GM12878 (cell line): ENCODE results near the gene URB1. TPM values are rescaled to one million over a fixed set of nuclear protein-coding genes. Genes with fewer than 3 reads are reported as not detected.

Experiments
- ATAC-seq: fragments of 200-7000 bp; cut with Tn5 transposase; 3 replicates; pipeline ENCODE4 v1.9.1; 2020; ENCODE audit warnings: mild to moderate bottlenecking, moderate library complexity
- BruUV-seq: library from RNA; stranded (reverse); fragments of 400-500 nt; replicated peaks from 2 replicates; lab custom pipeline; 2021; lab: Mats Ljungman, UMichigan
- CTCF ChIA-PET: fragments of 300-600 bp; sonication (Branson Sonifier 250); formaldehyde crosslinking; extraction: SDS; loops from one replicate; lab custom pipeline; 2021; ENCODE audit warnings: inconsistent platforms; lab: Yijun Ruan, JAX
- POLR2A ChIA-PET: fragments of 350-600 bp; formaldehyde crosslinking; extraction: SDS; loops from one replicate; lab custom pipeline; 2021; ENCODE audit warnings: inconsistent platforms; lab: Charles Lee
- RAD21 ChIA-PET: fragments of 300-600 bp; sonication (Branson Sonifier 250); formaldehyde crosslinking; loops from one replicate; lab custom pipeline; 2023; ENCODE audit warnings: antibody characterized with exemption; ENCODE audit not compliant: unreplicated experiment; lab: Charles Lee
- SMC1A ChIA-PET: fragments of 300-600 bp; sonication (Branson Sonifier 250); formaldehyde crosslinking; loops from one replicate; lab custom pipeline; 2023; ENCODE audit not compliant: unreplicated experiment, uncharacterized antibody; lab: Charles Lee
- DNase-seq: peaks from one replicate; pipeline ENCODE4 v3.0.0-alpha.2; 2011; ENCODE audit warnings: low read depth, low spot score
- FAIRE-seq: peaks from 3 replicates; lab custom pipeline; 2011; peaks lifted over from hg19 to GRCh38; lab: Jason Lieb, UNC
- H2AFZ ChIP-seq: 2 replicates; pipeline ENCODE4 v1.6.0; 2011; ENCODE audit warnings: low read depth, low read length, control low read depth; ENCODE audit not compliant: control insufficient read depth
- H3K27ac ChIP-seq: 2 replicates; pipeline ENCODE4 v1.5.1; 2011; ENCODE audit warnings: control low read depth; ENCODE audit not compliant: control insufficient read depth, insufficient read depth
- H3K27me3 ChIP-seq, 2 experiments: replicated peaks in 1 of 2; 2 replicates each; pipeline versions ENCODE4 v1.6.0 to v1.6.1; 2011; ENCODE audit warnings: low read length in 1 of 2; ENCODE audit not compliant: control insufficient read depth in 2 of 2, insufficient read depth in 2 of 2
- H3K36me3 ChIP-seq, 2 experiments: 2 replicates each; pipeline ENCODE4 v1.5.1; 2011; ENCODE audit warnings: low read length in 1 of 2; ENCODE audit not compliant: control insufficient read depth in 2 of 2, insufficient read depth in 2 of 2
- H3K4me1 ChIP-seq: 2 replicates; pipeline ENCODE4 v1.6.1; 2011; ENCODE audit warnings: mild to moderate bottlenecking, low read length, moderate library complexity, mixed read lengths; ENCODE audit not compliant: control insufficient read depth, insufficient read depth
- H3K4me2 ChIP-seq: 2 replicates; pipeline ENCODE4 v1.6.0; 2011; ENCODE audit warnings: control low read depth; ENCODE audit not compliant: control insufficient read depth, insufficient read depth
- H3K4me3 ChIP-seq: fragments of 200-600 bp; sonication (generic); 2 replicates; pipeline ENCODE4 v1.5.1; 2016
- H3K79me2 ChIP-seq: 2 replicates; pipeline ENCODE4 v1.6.0; 2011; ENCODE audit warnings: low read length; ENCODE audit not compliant: control insufficient read depth, insufficient read depth
- H3K9ac ChIP-seq: 2 replicates; pipeline ENCODE4 v1.8.0; 2011; ENCODE audit warnings: low read length, control low read depth, mixed read lengths; ENCODE audit not compliant: control insufficient read depth, insufficient read depth
- H3K9me3 ChIP-seq: replicated peaks from 3 replicates; pipeline ENCODE4 v1.5.1; 2011; ENCODE audit warnings: mild to moderate bottlenecking, low read length; ENCODE audit not compliant: control insufficient read depth, insufficient read depth
- H4K20me1 ChIP-seq: 2 replicates; pipeline ENCODE4 v1.6.0; 2011; ENCODE audit not compliant: control insufficient read depth, insufficient read depth
- ATF2 ChIP-seq: IDR thresholded peaks from 2 replicates; pipeline ENCODE4 v1.6.1; 2012; ENCODE audit warnings: low read length, inconsistent platforms
- CHD4 ChIP-seq: fragments of 200-600 bp; sonication (generic); IDR thresholded peaks from 2 replicates; pipeline ENCODE4 v1.6.1; 2016; ENCODE audit warnings: mild to moderate bottlenecking
- RBBP5 ChIP-seq: fragments of 200-600 bp; sonication (generic); conservative IDR thresholded peaks from 2 replicates; pipeline ENCODE4 v1.6.1; 2016
- SMAD5 ChIP-seq: IDR thresholded peaks from 2 replicates; pipeline ENCODE4 v1.6.1; 2016; ENCODE audit warnings: antibody characterized with exemption, low read depth
- STAT3 ChIP-seq: IDR thresholded peaks from 2 replicates; pipeline ENCODE4 v1.6.1; 2011; ENCODE audit warnings: low read depth, low read length, improper control_type of control experiment
- ZBTB11 ChIP-seq: fragments of 450-650 bp; formaldehyde crosslinking; IDR thresholded peaks from 2 replicates; pipeline ENCODE4 v1.5.0; 2022; ENCODE audit warnings: mild to moderate bottlenecking, missing genetic modification characterization
- WGBS: methylation state at CpG from one replicate; pipeline ENCODE4 v1.1.6; 2016; ENCODE audit warnings: low lambda C conversion rate; ENCODE audit not compliant: insufficient replicate concordance, insufficient coverage; ENCODE audit errors: missing lambda C conversion rate; 5-methylcytosine and 5-hydroxymethylcytosine counted together
- in situ Hi-C: fragments of 300-500 bp; cut with MboI; formaldehyde crosslinking; loops from 9 replicates; pipeline ENCODE4 v1.14.3; 2018; ENCODE audit warnings: mixed read lengths
- intact Hi-C: fragments of 100-400 bp; cut with micrococcal nuclease; formaldehyde crosslinking; loops from one replicate; pipeline ENCODE4 v1.14.2; 2022; ENCODE audit not compliant: unreplicated experiment
- polyA plus RNA-seq, 11 experiments: library from polyadenylated mRNA; depleted of rRNA in 4 of 11; unstranded in 6 of 11; stranded (reverse) in 5 of 11; fragments of >200 nt; fragmentation: Nextera tagmentation in 4 of 11; fragmentation: Illumina TruSeq in 1 of 11; extraction: Ambion mirVana in 4 of 11; extraction: Trizol in 1 of 11; gene quantifications; 1 replicate in 1 of 11; 2 replicates in 10 of 11; pipeline versions ENCODE4 v1.2.1 to v1.2.3, GENCODE V29; 2011 to 2016; ENCODE audit warnings: inconsistent platforms in 2 of 11, missing spikeins in 2 of 11, low read depth in 1 of 11
- total RNA-seq, 4 experiments: library from RNA; depleted of rRNA in 3 of 4; stranded (reverse); fragments of >200 nt in 3 of 4; fragmentation: Illumina TruSeq in 1 of 4; extraction: Trizol in 1 of 4; gene quantifications; 2 replicates each; pipeline versions ENCODE4 v1.2.1 to v1.2.3, GENCODE V29; 2013 to 2021
- TF ChIP-seq, protein P1 (sequence below): fragments of 450-650 bp; IDR thresholded peaks from 2 replicates; pipeline ENCODE4 v1.6.1; 2017; ENCODE audit warnings: borderline replicate concordance
- TF ChIP-seq, protein P2 (sequence below): IDR thresholded peaks from 2 replicates; pipeline ENCODE4 v1.6.1; 2012; ENCODE audit warnings: low read depth, low read length, improper control_type of control experiment

URB1 gene
- total and polyA plus RNA-seq, 10 of the 15 experiments (the other 5 are each of a cell fraction or from before 2014, with no cell fraction given): 0.56 to 23.2 (median 8.9) TPM

DNA sequence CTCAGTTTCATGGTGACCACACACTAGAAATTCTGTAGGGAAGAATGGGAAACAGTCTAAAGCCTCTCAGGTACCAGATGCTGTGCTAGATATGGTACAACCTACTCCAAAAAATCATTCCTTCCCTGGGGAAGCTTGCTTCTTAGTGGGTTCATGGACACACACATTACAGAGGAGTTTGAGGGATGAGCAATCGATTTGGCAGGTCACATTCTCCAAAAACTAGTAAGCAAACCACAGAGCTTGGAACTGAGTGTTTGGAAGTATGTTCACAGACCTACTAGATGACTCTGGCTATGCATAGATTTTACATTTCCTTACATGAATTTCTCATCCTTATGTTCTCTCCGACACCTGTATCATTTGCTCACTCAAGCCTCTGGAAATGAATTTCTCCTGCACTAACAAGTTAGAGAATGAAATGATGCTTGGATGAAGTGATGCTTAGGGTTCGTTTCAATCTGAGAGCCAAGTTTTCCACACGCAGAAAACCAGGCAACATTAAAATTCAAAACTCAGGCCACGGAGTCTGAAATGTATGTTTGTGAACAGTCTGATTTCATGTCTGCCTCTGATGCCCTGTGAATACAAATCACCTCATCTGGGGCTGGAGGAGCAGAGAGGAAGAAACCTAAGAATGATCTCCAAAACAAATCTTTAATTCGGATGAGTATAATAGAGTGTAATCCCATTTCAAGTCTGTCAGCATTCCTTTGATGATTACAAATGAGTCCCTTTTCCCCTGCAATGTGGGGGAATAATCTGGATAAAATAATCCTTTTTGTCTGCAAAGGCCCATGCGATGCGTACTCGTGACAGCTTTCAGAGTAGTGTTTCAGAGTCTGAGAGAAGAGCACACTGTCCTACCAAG is 30.7 kb upstream of the URB1 start:
- no TSS peak for BruUV-seq
- in situ Hi-C loops (no loop called here), intact Hi-C loops (no loop called here)
- no peaks in the 10 kb centered on the region for H3K79me2 ChIP-seq
- H3K36me3 ChIP-seq: no peaks in the 10 kb centered on the region
- POLR2A ChIA-PET: no interaction called here
- H3K4me1 ChIP-seq: no peaks in the 10 kb centered on the region
- CTCF ChIA-PET: no interaction called here
- no peaks in the 10 kb centered on the region for H4K20me1 ChIP-seq
- no peak overlapping the region for H3K4me3 ChIP-seq
- no peak overlapping the region for H2AFZ ChIP-seq
- FAIRE-seq: no peak
- TF ChIP-seq, protein P1, sequence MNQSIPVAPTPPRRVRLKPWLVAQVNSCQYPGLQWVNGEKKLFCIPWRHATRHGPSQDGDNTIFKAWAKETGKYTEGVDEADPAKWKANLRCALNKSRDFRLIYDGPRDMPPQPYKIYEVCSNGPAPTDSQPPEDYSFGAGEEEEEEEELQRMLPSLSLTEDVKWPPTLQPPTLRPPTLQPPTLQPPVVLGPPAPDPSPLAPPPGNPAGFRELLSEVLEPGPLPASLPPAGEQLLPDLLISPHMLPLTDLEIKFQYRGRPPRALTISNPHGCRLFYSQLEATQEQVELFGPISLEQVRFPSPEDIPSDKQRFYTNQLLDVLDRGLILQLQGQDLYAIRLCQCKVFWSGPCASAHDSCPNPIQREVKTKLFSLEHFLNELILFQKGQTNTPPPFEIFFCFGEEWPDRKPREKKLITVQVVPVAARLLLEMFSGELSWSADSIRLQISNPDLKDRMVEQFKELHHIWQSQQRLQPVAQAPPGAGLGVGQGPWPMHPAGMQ: no peak
- no peak for TF ChIP-seq RBBP5
- TF ChIP-seq, protein P2, sequence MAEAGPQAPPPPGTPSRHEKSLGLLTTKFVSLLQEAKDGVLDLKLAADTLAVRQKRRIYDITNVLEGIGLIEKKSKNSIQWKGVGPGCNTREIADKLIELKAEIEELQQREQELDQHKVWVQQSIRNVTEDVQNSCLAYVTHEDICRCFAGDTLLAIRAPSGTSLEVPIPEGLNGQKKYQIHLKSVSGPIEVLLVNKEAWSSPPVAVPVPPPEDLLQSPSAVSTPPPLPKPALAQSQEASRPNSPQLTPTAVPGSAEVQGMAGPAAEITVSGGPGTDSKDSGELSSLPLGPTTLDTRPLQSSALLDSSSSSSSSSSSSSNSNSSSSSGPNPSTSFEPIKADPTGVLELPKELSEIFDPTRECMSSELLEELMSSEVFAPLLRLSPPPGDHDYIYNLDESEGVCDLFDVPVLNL: no peak
- no peak for TF ChIP-seq SMAD5
- no peak for TF ChIP-seq STAT3
- no peak for TF ChIP-seq CHD4
- TF ChIP-seq ATF2: no peak
- no peak for TF ChIP-seq ZBTB11 (CRISPR knock-in tag)
- no peak overlapping the region for H3K4me2 ChIP-seq
- H3K9ac ChIP-seq: no peak overlapping the region
- H3K27me3 ChIP-seq: no peaks in the 10 kb centered on the region
- DNase-seq: no peak
- ATAC-seq: no peak
- WGBS: 49% methylated on average over 9 of the region's 9 CpGs
- no peaks in the 10 kb centered on the region for H3K9me3 ChIP-seq
- no peak overlapping the region for H3K27ac ChIP-seq
- RAD21 ChIA-PET: no interaction called here
- SMC1A ChIA-PET: no interaction called here
